ENCODE results near the gene SYT2. TPM values are rescaled to one million over a fixed set of nuclear protein-coding genes. Genes with fewer than 3 reads are reported as not detected.
"Not testable (repeated sequence)": the region's sequence is repeated elsewhere in the genome, so short reads cannot be mapped to it uniquely, and the experiment has no call there.

SYT2 gene
- total RNA-seq, 1 donor, result not detected

- DNase-seq (ENCODE audit: low read depth), result peak; percentile 50
- no peak overlapping the region for H3K4me3 ChIP-seq (ENCODE audit: low read depth, low read length)
- no peak for TF ChIP-seq CTCF (IDR thresholded peaks at IDR 0.05; ENCODE audit: insufficient read depth, low read depth, low read length)
These were observed 87.2 kb downstream of the SYT2 start for GRCh38 chr1:202623075-202623474.

DNA sequence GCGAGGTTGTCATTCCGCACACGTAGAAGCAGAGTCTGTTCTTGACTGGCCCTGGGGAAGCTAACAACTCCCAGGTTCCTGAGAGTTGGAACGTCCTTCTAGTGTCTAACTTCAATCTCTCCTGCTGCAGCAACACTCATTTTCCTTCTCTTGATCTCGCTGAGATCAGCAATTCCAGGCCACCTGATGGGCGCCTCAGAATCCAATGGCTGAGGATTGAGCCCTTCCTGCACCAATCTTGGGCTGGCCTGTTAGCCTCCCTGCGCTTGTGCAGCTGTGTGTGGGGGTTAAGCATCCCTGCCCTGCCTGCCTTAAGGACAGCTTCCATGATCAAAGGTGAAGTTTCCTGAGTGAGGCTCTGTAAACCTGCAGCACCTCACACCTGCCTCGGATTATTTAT, 87.9 kb downstream of the SYT2 start:
- DNase-seq (ENCODE audit: low read depth), result no peak
- H3K4me3 ChIP-seq (ENCODE audit: low read depth, low read length), result no peak overlapping the region
- no peak for TF ChIP-seq CTCF (IDR thresholded peaks at IDR 0.05; ENCODE audit: insufficient read depth, low read depth, low read length)

DNA sequence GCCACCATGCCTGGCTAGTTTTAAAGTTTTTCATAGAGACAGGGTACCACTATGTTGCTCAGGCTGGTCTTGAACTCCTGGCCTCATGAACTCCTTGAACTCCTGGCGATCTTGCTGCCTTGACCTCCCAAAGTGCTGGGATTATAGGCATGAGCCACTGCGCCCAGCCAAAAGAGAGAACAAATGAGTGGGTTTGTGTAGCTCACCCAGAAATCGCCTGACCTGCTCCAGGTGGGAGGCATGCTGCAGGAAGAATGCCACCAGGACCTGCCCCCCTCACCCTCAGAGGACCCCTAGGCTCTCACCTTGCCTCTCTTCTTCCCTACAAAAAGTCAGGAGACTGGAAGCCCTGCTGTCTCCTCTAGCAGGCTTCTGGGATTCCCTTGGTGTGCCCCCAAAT, 88.8 kb downstream of the SYT2 start:
- H3K4me3 ChIP-seq (ENCODE audit: low read depth, low read length), result no peak overlapping the region
- DNase-seq (ENCODE audit: low read depth), result no peak
- TF ChIP-seq CTCF (IDR thresholded peaks at IDR 0.05; ENCODE audit: insufficient read depth, low read depth, low read length), result no peak

DNA sequence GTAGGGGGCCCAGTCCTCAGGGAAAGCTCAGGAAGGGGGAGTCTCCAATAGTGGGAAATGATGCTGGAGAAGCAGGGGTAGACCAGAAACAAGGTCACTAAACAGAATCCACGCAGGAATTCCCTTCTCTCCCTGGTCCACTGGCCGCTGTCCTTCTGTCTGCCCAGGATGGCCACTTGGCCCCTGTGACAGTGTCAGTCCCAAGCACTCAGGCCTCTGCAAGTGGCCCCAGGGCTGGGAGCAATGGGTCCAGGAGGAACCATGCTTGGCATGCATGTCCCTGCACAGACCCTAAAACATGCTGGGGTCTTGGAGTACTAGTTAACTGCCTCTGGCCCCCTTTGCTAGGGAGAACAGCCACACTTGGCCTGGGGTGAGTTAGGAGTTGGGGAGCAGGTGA, 90.2 kb downstream of the SYT2 start:
- not testable (repeated sequence) for DNase-seq (ENCODE audit: low read depth); H3K4me3 ChIP-seq (ENCODE audit: low read depth, low read length)

DNA sequence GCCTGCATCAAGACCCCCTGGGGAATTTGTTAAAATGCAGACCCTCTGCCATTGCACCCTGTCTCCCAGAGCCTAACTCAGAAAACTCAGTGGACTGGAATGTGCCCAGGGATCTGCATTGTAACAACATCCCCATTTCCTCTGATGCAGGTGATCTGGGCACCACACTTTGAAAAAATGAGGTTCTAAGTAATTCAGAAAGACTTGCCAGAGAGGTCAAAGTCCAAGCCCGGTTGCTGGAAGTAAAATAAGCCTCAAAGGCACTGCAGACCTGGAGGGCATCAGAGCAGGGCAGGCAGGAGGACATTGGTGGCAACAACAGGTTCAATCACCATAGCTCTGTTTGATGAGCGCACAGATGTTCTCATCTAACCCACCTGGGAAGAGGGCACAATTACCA, 90.7 kb downstream of the SYT2 start:
- DNase-seq (ENCODE audit: low read depth), result no peak
- TF ChIP-seq CTCF (IDR thresholded peaks at IDR 0.05; ENCODE audit: insufficient read depth, low read depth, low read length), result no peak

DNA sequence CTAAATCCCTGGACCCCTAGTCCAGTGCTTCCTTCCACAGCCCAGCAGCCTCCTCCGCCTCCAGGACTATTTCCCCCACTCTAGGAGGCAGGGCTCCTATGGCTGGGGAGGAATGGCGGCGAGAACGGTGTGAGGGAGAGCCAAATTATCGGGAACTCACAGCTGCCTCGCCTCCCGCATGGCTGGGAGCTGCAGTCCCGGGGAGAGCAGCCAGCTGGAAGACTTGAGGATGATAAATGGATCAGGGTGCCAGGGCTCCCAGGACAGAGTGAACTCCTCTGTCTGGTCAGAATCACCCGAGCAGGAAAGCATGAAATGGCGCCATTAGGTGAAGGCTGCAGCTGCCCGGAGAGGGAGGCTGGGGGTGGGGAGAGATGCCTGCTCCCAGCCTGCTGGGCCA, 91.2 kb downstream of the SYT2 start:
- peak; percentile 5 for DNase-seq (ENCODE audit: low read depth)

More for the DNA sequence above, 90.7 kb downstream of the SYT2 start:
- no peak overlapping the region for H3K4me3 ChIP-seq (ENCODE audit: low read depth, low read length)

DNA sequence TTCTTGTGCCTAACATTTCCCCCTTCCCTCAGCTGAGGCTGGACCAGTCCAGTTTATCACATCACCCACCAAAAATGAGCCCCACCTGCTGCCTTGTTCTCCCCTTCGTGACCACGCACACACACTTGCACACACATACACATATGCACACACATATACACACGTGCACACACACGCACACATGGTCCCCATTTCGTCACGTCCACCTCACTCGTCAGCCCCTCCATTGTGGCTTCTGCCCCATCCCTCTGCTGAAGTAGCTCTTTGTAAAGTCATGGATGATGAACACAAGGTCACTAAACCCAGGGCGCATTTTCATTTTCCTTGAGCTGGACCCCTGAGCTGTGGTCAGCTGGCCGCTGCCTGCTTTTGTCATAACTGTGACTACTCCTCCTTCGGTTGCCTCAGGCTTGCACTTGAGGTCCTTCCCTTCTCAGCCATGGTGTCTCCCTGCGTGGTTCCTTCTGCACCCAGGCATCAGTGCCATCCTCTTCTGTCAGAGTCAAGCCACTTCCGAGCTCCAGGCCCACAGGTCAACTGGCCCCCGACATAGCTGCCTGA, 93.8 kb downstream of the SYT2 start:
- TF ChIP-seq CTCF (IDR thresholded peaks at IDR 0.05; ENCODE audit: insufficient read depth, low read depth, low read length), result no peak
- H3K4me3 ChIP-seq (ENCODE audit: low read depth, low read length), result no peak overlapping the region
- no peak for DNase-seq (ENCODE audit: low read depth)

More for the DNA sequence above, 91.2 kb downstream of the SYT2 start:
- not testable (repeated sequence) for H3K4me3 ChIP-seq (ENCODE audit: low read depth, low read length)

- peak; percentile 80 for DNase-seq (ENCODE audit: low read depth)
- H3K4me3 ChIP-seq (ENCODE audit: low read depth, low read length), result no peak overlapping the region
- no peak for TF ChIP-seq CTCF (IDR thresholded peaks at IDR 0.05; ENCODE audit: insufficient read depth, low read depth, low read length)
These were observed 94.5 kb downstream of the SYT2 start for GRCh38 chr1:202615501-202616354.

GRCh38 chr1:202615208-202615500, 95.1 kb downstream of the SYT2 start:
- not testable (repeated sequence) for DNase-seq (ENCODE audit: low read depth); H3K4me3 ChIP-seq (ENCODE audit: low read depth, low read length)
